Raji (cell line): ENCODE data around the gene RPL37.

ENCODE experiments used
- POLR2A ChIP-seq: IDR thresholded peaks from 2 replicates; pipeline ENCODE4 v1.6.1; 2011; ENCODE audit warnings: low read depth, low read length, control low read depth; ENCODE audit not compliant: insufficient read depth

RPL37 gene

GRCh38 chr5:40801771-40802562, 33.1 kb downstream of the RPL37 start:
- no peak for TF ChIP-seq POLR2A

- TF ChIP-seq POLR2A, result no peak
Measured at GRCh38 chr5:40799258-40799657, 35.8 kb downstream of the RPL37 start.

GRCh38 chr5:40798801-40799210, 36.2 kb downstream of the RPL37 start:
- TF ChIP-seq POLR2A, result no peak

- TF ChIP-seq POLR2A, result peak; percentile 81
Measured at GRCh38 chr5:40798012-40798800, 36.8 kb downstream of the RPL37 start, which contains the start of gene PRKAA1. Gene PRKAA1, minus strand, starts transcription at chr5:40798374. Its CDS starts 185 bp downstream, at chr5:40798189.

- no peak for TF ChIP-seq POLR2A
Measured at GRCh38 chr5:40797273-40798011, 37.6 kb downstream of the RPL37 start.

- TF ChIP-seq POLR2A, result no peak
Measured at GRCh38 chr5:40796487-40796889, 38.5 kb downstream of the RPL37 start.

GRCh38 chr5:40791715-40792139, 43.3 kb downstream of the RPL37 start:
- no peak for TF ChIP-seq POLR2A

GRCh38 chr5:40790947-40791593, 44.0 kb downstream of the RPL37 start:
- TF ChIP-seq POLR2A, result no peak

GRCh38 chr5:40787986-40788385, 47.0 kb downstream of the RPL37 start:
- no peak for TF ChIP-seq POLR2A

- no peak for TF ChIP-seq POLR2A
Measured at GRCh38 chr5:40784916-40785315, 50.1 kb downstream of the RPL37 start.

GRCh38 chr5:40784027-40784653, 50.9 kb downstream of the RPL37 start:
- no peak for TF ChIP-seq POLR2A

GRCh38 chr5:40781843-40782409, 53.1 kb downstream of the RPL37 start:
- no peak for TF ChIP-seq POLR2A

GRCh38 chr5:40780858-40781257, 54.2 kb downstream of the RPL37 start:
- no peak for TF ChIP-seq POLR2A

GRCh38 chr5:40780199-40780598, 54.8 kb downstream of the RPL37 start:
- no peak for TF ChIP-seq POLR2A
